Measurements from ENCODE around the gene ARAP3. TPM values are rescaled to one million over a fixed set of nuclear protein-coding genes. Genes with fewer than 3 reads are reported as not detected.

The ARAP3 gene
- total RNA-seq, 1 experiment from 2014 or later = 27.6 TPM

GRCh38 chr5:141711687-141712086, 29.7 kb upstream of the ARAP3 start:
- Mint-ChIP-seq H3K9me3 (no peaks in the 10 kb centered on the region), H3K27me3 (ENCODE audit: low read depth) (peaks cover 14% of the 10 kb centered on the region), H3K4me1 (peaks cover 23 to 25% of the 10 kb centered on the region in 2 experiments), H3K36me3 (ENCODE audit: insufficient read depth in 1 of 3, low read depth in 3 of 3) (no peaks in the 10 kb centered on the region), H3K4me3 (no peak overlapping the region), H3K27ac (no peak overlapping the region)
- no peaks in the 10 kb centered on the region for H3K79me1 ChIP-seq (ENCODE audit: insufficient read depth, low read depth, low read length, poor library complexity, severe bottlenecking)
- no peak overlapping the region for H2AFZ ChIP-seq (ENCODE audit: low read length)
- no peak overlapping the region for H3K23ac ChIP-seq (ENCODE audit: insufficient read length, low read depth, low read length)
- no peak overlapping the region for H3K27ac ChIP-seq (ENCODE audit: insufficient read length, low read depth, low read length)
- no CpG with 5 or more reads among the region's 6 CpGs for WGBS (ENCODE audit: extremely low coverage, insufficient read length, low lambda C conversion rate)
- no peak for TF ChIP-seq CTCF (conservative IDR thresholded peaks at IDR 0.05)
- H3K23me2 ChIP-seq (ENCODE audit: insufficient read length, low read depth, low read length, poor library complexity, severe bottlenecking) = no peaks in the 10 kb centered on the region
- no peaks in the 10 kb centered on the region for H3K9me3 ChIP-seq (ENCODE audit: control insufficient read depth, low read depth, low read length)
- no peaks in the 10 kb centered on the region for H3K79me2 ChIP-seq (ENCODE audit: insufficient read depth, low read length)
- H3K4me2 ChIP-seq (ENCODE audit: insufficient read depth, insufficient read length, low read length) = no peak overlapping the region
- no peak overlapping the region for H2BK15ac ChIP-seq (ENCODE audit: low read depth, low read length)
- no peak overlapping the region for H2AK5ac ChIP-seq (ENCODE audit: insufficient read length, low read length)
- no peak overlapping the region for H3K56ac ChIP-seq (ENCODE audit: insufficient read length, low read depth, low read length)
- DNase-seq = no peak
- H3K4ac ChIP-seq (ENCODE audit: low read depth, low read length) = no peak overlapping the region
- no peak overlapping the region for H4K91ac ChIP-seq (ENCODE audit: insufficient read length, low read depth, low read length)
- no peak overlapping the region for H3K18ac ChIP-seq (ENCODE audit: insufficient read length, low read depth, low read length)
- no peak overlapping the region for H3K9ac ChIP-seq (ENCODE audit: extremely low read depth, insufficient read length, low read length)
- H3K4me1 ChIP-seq (ENCODE audit: insufficient read depth, low read length) = peaks cover 5% of the 10 kb centered on the region; the same call in 1 of the 2 replicates
- H3K27me3 ChIP-seq (ENCODE audit: insufficient read depth, low read length) = no peaks in the 10 kb centered on the region
- no peak overlapping the region for H4K8ac ChIP-seq (replicated peaks; ENCODE audit: insufficient read length, low read depth, low read length)
- no peak overlapping the region for H2BK12ac ChIP-seq (ENCODE audit: insufficient read length, low read depth, low read length)
- H2BK5ac ChIP-seq (ENCODE audit: insufficient read length, low read length) = no peak overlapping the region
- no peak overlapping the region for H2BK120ac ChIP-seq (ENCODE audit: low read depth, low read length, poor library complexity, severe bottlenecking)
- no peak overlapping the region for H3K14ac ChIP-seq (ENCODE audit: insufficient read depth, low read length)
- no peak overlapping the region for H4K5ac ChIP-seq (ENCODE audit: insufficient read length, low read depth, low read length)
- no peaks in the 10 kb centered on the region for H4K20me1 ChIP-seq (ENCODE audit: control insufficient read depth, insufficient read depth, insufficient read length)
- no peak overlapping the region for H2BK20ac ChIP-seq (ENCODE audit: low read depth, low read length, poor library complexity, severe bottlenecking)
- no peak overlapping the region for H3T11ph ChIP-seq (ENCODE audit: low read length)

Measured in H9 (cell line).